Sigmoid colon (tissue), 7 donors: ENCODE data around the gene RELN. TPM values are rescaled to one million over a fixed set of nuclear protein-coding genes. Genes with fewer than 3 reads are reported as not detected.

Source experiments
- DNase-seq: peaks from one replicate; pipeline ENCODE4 v3.0.0-alpha.2; 2019
- H3K27ac ChIP-seq, 4 donors: fragments of 200-600 bp; sonication (generic); one replicate each; pipeline ENCODE4 v1.5.1; 2016 to 2019; ENCODE audit warnings: mild to moderate bottlenecking in 1 of 4
- H3K27me3 ChIP-seq, 3 donors: fragments of 200-600 bp; sonication (generic); one replicate each; pipeline ENCODE4 v1.5.1; 2019; ENCODE audit warnings: mild to moderate bottlenecking in 1 of 3
- H3K36me3 ChIP-seq, 4 donors: fragments of 200-600 bp; sonication (generic); one replicate each; pipeline ENCODE4 v1.5.1; 2016 to 2019
- H3K4me1 ChIP-seq, 4 donors: fragments of 200-600 bp; sonication (generic); one replicate each; pipeline ENCODE4 v1.5.1; 2017 to 2019
- H3K4me3 ChIP-seq, 4 donors: fragments of 200-600 bp; sonication (generic); one replicate each; pipeline ENCODE4 v1.5.1; 2017 to 2019; ENCODE audit warnings: mild to moderate bottlenecking in 2 of 4, moderate library complexity in 1 of 4
- H3K9me3 ChIP-seq, 4 donors: fragments of 200-600 bp in 3 of 4; sonication (generic) in 3 of 4; one replicate each; pipeline versions ENCODE4 v1.5.1 to v1.6.1; 2013 to 2019
- EP300 ChIP-seq, 4 donors: sonication (generic); formaldehyde crosslinking; IDR thresholded peaks; one replicate each; pipeline ENCODE4 v1.6.1; 2017; ENCODE audit warnings: antibody characterized with exemption in 4 of 4
- POLR2A ChIP-seq, 2 donors: fragments of 450-650 bp; IDR thresholded peaks; one replicate each; pipeline ENCODE4 v1.6.1; 2016; ENCODE audit warnings: antibody characterized with exemption in 2 of 2, mild to moderate bottlenecking in 2 of 2, moderate library complexity in 2 of 2
- POLR2AphosphoS5 ChIP-seq, 4 donors: sonication (generic); formaldehyde crosslinking; IDR thresholded peaks; one replicate each; pipeline ENCODE4 v1.6.1; 2017; ENCODE audit warnings: antibody characterized with exemption in 4 of 4
- WGBS, 2 donors: extraction: QIAGEN DNeasy Blood & Tissue Kit; methylation state at CpG; one replicate each; pipeline ENCODE4 v1.1.7; 2013; 5-methylcytosine and 5-hydroxymethylcytosine counted together
- intact Hi-C: fragments of 100-400 bp; cut with DNase I; formaldehyde crosslinking; loops from one replicate; pipeline ENCODE4 v1.15.1; 2023
- polyA plus RNA-seq, 3 donors: library from polyadenylated mRNA; stranded (reverse); fragments of 200-250 nt; gene quantifications; one replicate each; pipeline ENCODE4 v1.2.3, GENCODE V29; 2013
- total RNA-seq, 4 donors: library from RNA; depleted of rRNA; stranded (reverse); fragments of >200 nt; gene quantifications; one replicate each; pipeline ENCODE4 v1.1.0, GENCODE V29; 2016
- TF ChIP-seq, protein P1 (sequence below), 4 experiments: fragments of 450-650 bp in 3 of 4; fragments of 200-600 bp in 1 of 4; IDR thresholded peaks; one replicate each; pipeline ENCODE4 v1.5.1; 2016 to 2019; ENCODE audit warnings: antibody characterized with exemption in 4 of 4, mild to moderate bottlenecking in 3 of 4, moderate library complexity in 2 of 4
- donor health status: healthy with polysubstance abuse.
- donor health status: Bipolar disorder and iron deficiency.
- donor health status: healthy.

RELN gene
- total and polyA plus RNA-seq, 7 donors, result under 0.01 to 9.2 (median 4.3) TPM; not detected in 1

DNA sequence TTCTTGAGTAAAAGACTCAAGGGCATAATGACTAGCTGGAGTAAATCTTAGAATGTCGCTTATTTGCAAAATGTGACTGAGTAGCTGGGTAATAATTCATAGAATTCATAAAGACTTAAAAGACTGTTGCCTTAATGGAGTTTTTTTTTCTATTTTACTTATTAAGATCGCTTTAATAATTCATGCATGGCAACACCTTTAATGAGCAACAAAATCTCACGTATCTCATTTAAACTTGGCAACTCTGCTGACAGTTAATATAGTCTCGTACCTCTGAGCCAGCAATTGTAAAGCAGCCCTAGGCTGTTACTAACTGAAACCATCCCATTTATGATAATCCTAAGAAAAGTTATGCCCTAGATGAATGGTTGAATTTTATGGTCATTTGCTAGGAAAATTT, 455.7 kb downstream of the RELN start:
- 83% methylated on average over 4 of the region's 4 CpGs for WGBS, 2 donors
- no peaks in the 10 kb centered on the region for H3K36me3 ChIP-seq
- TF ChIP-seq, protein P1, sequence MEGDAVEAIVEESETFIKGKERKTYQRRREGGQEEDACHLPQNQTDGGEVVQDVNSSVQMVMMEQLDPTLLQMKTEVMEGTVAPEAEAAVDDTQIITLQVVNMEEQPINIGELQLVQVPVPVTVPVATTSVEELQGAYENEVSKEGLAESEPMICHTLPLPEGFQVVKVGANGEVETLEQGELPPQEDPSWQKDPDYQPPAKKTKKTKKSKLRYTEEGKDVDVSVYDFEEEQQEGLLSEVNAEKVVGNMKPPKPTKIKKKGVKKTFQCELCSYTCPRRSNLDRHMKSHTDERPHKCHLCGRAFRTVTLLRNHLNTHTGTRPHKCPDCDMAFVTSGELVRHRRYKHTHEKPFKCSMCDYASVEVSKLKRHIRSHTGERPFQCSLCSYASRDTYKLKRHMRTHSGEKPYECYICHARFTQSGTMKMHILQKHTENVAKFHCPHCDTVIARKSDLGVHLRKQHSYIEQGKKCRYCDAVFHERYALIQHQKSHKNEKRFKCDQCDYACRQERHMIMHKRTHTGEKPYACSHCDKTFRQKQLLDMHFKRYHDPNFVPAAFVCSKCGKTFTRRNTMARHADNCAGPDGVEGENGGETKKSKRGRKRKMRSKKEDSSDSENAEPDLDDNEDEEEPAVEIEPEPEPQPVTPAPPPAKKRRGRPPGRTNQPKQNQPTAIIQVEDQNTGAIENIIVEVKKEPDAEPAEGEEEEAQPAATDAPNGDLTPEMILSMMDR (IDR thresholded peaks at IDR 0.05), result no peak
- TF ChIP-seq EP300 (IDR thresholded peaks at IDR 0.05) (no peak), POLR2AphosphoS5 (IDR thresholded peaks at IDR 0.05) (no peak), POLR2A (IDR thresholded peaks at IDR 0.05) (no peak)
- H3K4me1 ChIP-seq, result no peaks in the 10 kb centered on the region
- H3K4me3 ChIP-seq, result no peak overlapping the region
- H3K9me3 ChIP-seq, result no peaks in the 10 kb centered on the region
- no peaks in the 10 kb centered on the region for H3K27me3 ChIP-seq
- intact Hi-C loops, result no loop called here
- no peak overlapping the region for H3K27ac ChIP-seq
- DNase-seq, result no peak

DNA sequence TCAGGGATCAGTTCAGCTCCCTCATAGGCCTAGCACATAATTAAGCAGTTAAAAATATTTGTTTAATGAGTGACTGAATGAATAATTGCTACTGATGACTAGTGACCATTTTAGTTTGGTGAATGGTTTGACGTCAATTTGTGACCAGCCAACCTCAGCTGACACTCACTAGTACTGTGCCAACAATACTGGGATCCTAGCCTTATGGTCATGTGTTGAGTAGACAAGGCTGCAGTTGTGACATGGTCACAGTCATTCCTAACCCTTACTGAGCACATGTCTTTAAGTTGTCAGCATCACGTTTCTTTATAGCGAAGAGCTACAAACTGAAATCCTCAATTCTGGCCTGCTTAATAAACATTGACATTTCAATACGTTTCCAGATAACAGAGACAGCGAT, 456.5 kb downstream of the RELN start:
- Histone ChIP-seq H3K4me3 (no peak overlapping the region), H3K9me3 (no peaks in the 10 kb centered on the region), H3K36me3 (no peaks in the 10 kb centered on the region), H3K27me3 (no peaks in the 10 kb centered on the region), H3K4me1 (no peaks in the 10 kb centered on the region), H3K27ac (no peak overlapping the region)
- TF ChIP-seq POLR2AphosphoS5 (IDR thresholded peaks at IDR 0.05) (no peak), POLR2A (IDR thresholded peaks at IDR 0.05) (no peak), EP300 (IDR thresholded peaks at IDR 0.05) (no peak)
- TF ChIP-seq, protein P1 (IDR thresholded peaks at IDR 0.05), result no peak
- no peak for DNase-seq
- intact Hi-C loops, result no loop called here
- 87 to 89% methylated on average over 5 of the region's 5 CpGs for WGBS, 2 donors

DNA sequence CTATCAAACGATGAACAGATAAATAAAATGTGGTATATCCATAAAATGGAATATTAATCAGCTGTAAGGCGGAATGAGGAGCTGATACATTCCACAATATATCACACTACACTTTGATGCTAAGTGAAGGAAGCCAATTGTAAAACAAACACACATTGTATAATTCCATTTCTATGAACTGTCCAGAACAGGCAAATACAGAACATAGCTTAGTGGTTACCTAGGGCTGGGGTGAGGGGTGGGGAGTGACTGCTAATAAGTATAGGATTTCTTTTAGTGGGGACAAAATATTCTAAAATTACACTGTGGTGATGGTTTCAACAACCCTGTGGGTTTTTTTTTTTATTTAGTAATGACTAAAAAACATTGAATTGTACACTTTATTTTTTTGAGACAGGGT, 461.3 kb downstream of the RELN start:
- no peaks in the 10 kb centered on the region for H3K9me3 ChIP-seq
- intact Hi-C loops, result no loop called here
- no peak for DNase-seq
- no peak overlapping the region for H3K27ac ChIP-seq
- H3K4me3 ChIP-seq, result no peak overlapping the region
- TF ChIP-seq, protein P1 (IDR thresholded peaks at IDR 0.05), result no peak
- TF ChIP-seq EP300 (IDR thresholded peaks at IDR 0.05) (no peak), POLR2A (IDR thresholded peaks at IDR 0.05) (no peak), POLR2AphosphoS5 (IDR thresholded peaks at IDR 0.05) (no peak)
- no peaks in the 10 kb centered on the region for H3K27me3 ChIP-seq
- WGBS, 2 donors, result 82 to 83% methylated on average over 2 of the region's 2 CpGs
- H3K4me1 ChIP-seq, result no peaks in the 10 kb centered on the region
- no peaks in the 10 kb centered on the region for H3K36me3 ChIP-seq

DNA sequence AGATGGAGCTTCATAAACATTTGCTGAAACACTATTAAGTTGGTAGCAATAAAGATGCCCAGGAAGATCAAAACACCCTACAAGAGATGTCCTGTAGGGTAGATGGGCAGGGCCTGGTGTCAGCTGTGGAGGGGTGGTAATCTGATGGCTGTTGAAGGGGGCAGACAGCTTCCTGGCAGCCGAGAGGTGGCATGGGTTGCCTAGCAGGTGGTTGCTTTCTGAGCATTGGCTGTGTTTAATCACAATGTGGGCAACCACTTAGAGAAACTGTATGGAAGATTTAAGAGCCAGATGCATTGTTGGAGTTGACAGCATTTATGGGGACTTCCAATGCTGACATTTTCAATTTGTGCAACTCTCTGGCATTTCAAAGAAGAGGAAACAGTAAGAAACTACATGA, 463.5 kb downstream of the RELN start:
- 42 to 52% methylated on average over 1 of the region's 1 CpG for WGBS, 2 donors
- DNase-seq, result no peak
- no peaks in the 10 kb centered on the region for H3K27me3 ChIP-seq
- TF ChIP-seq POLR2AphosphoS5 (IDR thresholded peaks at IDR 0.05) (no peak), EP300 (IDR thresholded peaks at IDR 0.05) (no peak), POLR2A (IDR thresholded peaks at IDR 0.05) (no peak)
- TF ChIP-seq, protein P1 (IDR thresholded peaks at IDR 0.05), result no peak
- no peak overlapping the region for H3K4me3 ChIP-seq
- no peaks in the 10 kb centered on the region for H3K4me1 ChIP-seq
- H3K9me3 ChIP-seq, result no peaks in the 10 kb centered on the region
- H3K27ac ChIP-seq, result no peak overlapping the region
- H3K36me3 ChIP-seq, result no peaks in the 10 kb centered on the region
- intact Hi-C loops, result no loop called here
